KOPT-K1 (cell line): ENCODE data around the gene RASGRF1.

ENCODE experiments used
- H3K27ac ChIP-seq: fragments of 200-600 bp; sonication (generic); 2 replicates; pipeline ENCODE4 v1.5.1; 2016; ENCODE audit warnings: antibody characterized with exemption, mild to moderate bottlenecking, low read depth, low read length; ENCODE audit not compliant: poor library complexity, severe bottlenecking
- H3K36me3 ChIP-seq: fragments of 200-600 bp; sonication (generic); 2 replicates; pipeline ENCODE4 v1.5.1; 2017; ENCODE audit warnings: antibody characterized with exemption, mild to moderate bottlenecking, low read length, moderate library complexity; ENCODE audit not compliant: insufficient read depth
- H3K9me3 ChIP-seq: fragments of 200-600 bp; sonication (generic); 2 replicates; pipeline ENCODE4 v1.5.1; 2017; ENCODE audit warnings: antibody characterized with exemption, low read length, mild to moderate bottlenecking; ENCODE audit not compliant: insufficient read depth, poor library complexity, severe bottlenecking

The RASGRF1 gene

GRCh38 chr15:79047676-79048439 is 42.7 kb downstream of the RASGRF1 start:
- Histone ChIP-seq H3K27ac (no peak overlapping the region), H3K9me3 (peaks cover 13% of the 10 kb centered on the region), H3K36me3 (no peaks in the 10 kb centered on the region)

GRCh38 chr15:79046691-79047404 is 43.7 kb downstream of the RASGRF1 start:
- H3K27ac ChIP-seq, result no peak overlapping the region
- no peaks in the 10 kb centered on the region for H3K36me3 ChIP-seq
- peaks cover 23% of the 10 kb centered on the region for H3K9me3 ChIP-seq

GRCh38 chr15:79045041-79045440 is 45.5 kb downstream of the RASGRF1 start:
- peaks cover 26% of the 10 kb centered on the region for H3K9me3 ChIP-seq

GRCh38 chr15:79042213-79042928 is 48.2 kb downstream of the RASGRF1 start:
- H3K27ac ChIP-seq, result no peak overlapping the region
- no peaks in the 10 kb centered on the region for H3K36me3 ChIP-seq
- peaks cover 26% of the 10 kb centered on the region for H3K9me3 ChIP-seq

More at GRCh38 chr15:79045041-79045440, 45.5 kb downstream of the RASGRF1 start:
- H3K27ac ChIP-seq, result no peak overlapping the region
- H3K36me3 ChIP-seq, result no peaks in the 10 kb centered on the region

GRCh38 chr15:79041601-79042168 is 48.9 kb downstream of the RASGRF1 start:
- H3K9me3 ChIP-seq, result peaks cover 26% of the 10 kb centered on the region
- no peak overlapping the region for H3K27ac ChIP-seq
- no peaks in the 10 kb centered on the region for H3K36me3 ChIP-seq

GRCh38 chr15:79037848-79038247 is 52.7 kb downstream of the RASGRF1 start:
- Histone ChIP-seq H3K36me3 (no peaks in the 10 kb centered on the region), H3K9me3 (peaks cover 20% of the 10 kb centered on the region), H3K27ac (no peak overlapping the region)

- H3K36me3 ChIP-seq, result no peaks in the 10 kb centered on the region
- H3K9me3 ChIP-seq, result peaks cover 7% of the 10 kb centered on the region
- no peak overlapping the region for H3K27ac ChIP-seq
These were observed 54.3 kb downstream of the RASGRF1 start for GRCh38 chr15:79036323-79036722.

GRCh38 chr15:79035814-79036213 is 54.8 kb downstream of the RASGRF1 start:
- Histone ChIP-seq H3K9me3 (peaks cover 7% of the 10 kb centered on the region), H3K27ac (no peak overlapping the region), H3K36me3 (no peaks in the 10 kb centered on the region)

- peaks cover 7% of the 10 kb centered on the region for H3K9me3 ChIP-seq
- no peaks in the 10 kb centered on the region for H3K36me3 ChIP-seq
- no peak overlapping the region for H3K27ac ChIP-seq
These were observed 55.4 kb downstream of the RASGRF1 start for GRCh38 chr15:79035111-79035601.

- Histone ChIP-seq H3K9me3 (peaks cover 7% of the 10 kb centered on the region), H3K27ac (no peak overlapping the region), H3K36me3 (no peaks in the 10 kb centered on the region)
These were observed 56.3 kb downstream of the RASGRF1 start for GRCh38 chr15:79034284-79034683.

- Histone ChIP-seq H3K9me3 (peaks cover 7% of the 10 kb centered on the region), H3K27ac (no peak overlapping the region), H3K36me3 (no peaks in the 10 kb centered on the region)
These were observed 57.9 kb downstream of the RASGRF1 start for GRCh38 chr15:79032656-79033055.

GRCh38 chr15:79031821-79032220 is 58.8 kb downstream of the RASGRF1 start:
- Histone ChIP-seq H3K9me3 (peaks cover 7% of the 10 kb centered on the region), H3K36me3 (no peaks in the 10 kb centered on the region), H3K27ac (no peak overlapping the region)

- no peak overlapping the region for H3K27ac ChIP-seq
- no peaks in the 10 kb centered on the region for H3K36me3 ChIP-seq
- peaks cover 7% of the 10 kb centered on the region for H3K9me3 ChIP-seq
These were observed 59.4 kb downstream of the RASGRF1 start for GRCh38 chr15:79031201-79031600.

- Histone ChIP-seq H3K27ac (no peak overlapping the region), H3K9me3 (peaks cover 7% of the 10 kb centered on the region), H3K36me3 (no peaks in the 10 kb centered on the region)
These were observed 60.1 kb downstream of the RASGRF1 start for GRCh38 chr15:79030470-79030869.
